ENCODE results near the gene CERK.

DNA sequence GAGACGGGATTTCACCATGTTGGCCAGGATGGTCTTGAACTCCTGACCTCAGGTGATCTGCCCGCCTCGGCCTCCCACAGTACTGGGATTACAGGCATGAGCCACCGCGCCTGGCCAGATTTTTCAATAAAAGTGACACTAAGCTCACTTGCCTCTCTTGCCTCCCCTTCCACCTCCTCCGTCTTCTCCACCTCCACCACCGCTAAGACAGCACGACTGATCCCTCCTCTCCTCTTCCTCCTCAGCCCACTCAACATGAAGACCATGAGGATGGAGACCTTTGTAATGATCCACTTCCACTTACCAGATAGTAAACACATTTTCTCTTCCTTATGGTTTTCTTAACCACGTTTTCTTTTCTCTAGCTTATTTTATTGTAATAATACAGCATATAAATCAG, 14.2 kb downstream of the CERK start:
- TF ChIP-seq TAF1 (IDR thresholded peaks at IDR 0.05; ENCODE audit: borderline replicate concordance, low read depth, low read length) = no peak
- TF ChIP-seq POLR2AphosphoS5 (IDR thresholded peaks at IDR 0.05; ENCODE audit: low read depth, low read length) = no peak

All from GM12892 (cell line).